Left lung (tissue), 10 donors: ENCODE measurements around the gene KIAA1755. TPM values are rescaled to one million over a fixed set of nuclear protein-coding genes. Genes with fewer than 3 reads are reported as not detected.
A peak's percentile ranks its signal among the peaks of the same experiment; 100 is the strongest.

Source experiments
- ATAC-seq: fragments of 200-7000 bp; cut with Tn5 transposase; one replicate; pipeline ENCODE4 v1.9.1; 2020; ENCODE audit warnings: moderate library complexity
- DNase-seq, 4 donors: peaks; one replicate each; pipeline ENCODE4 v3.0.0-alpha.2; 2013 to 2020
- H3K27ac ChIP-seq, 2 donors: fragments of 200-600 bp; sonication (generic) in 1 of 2; one replicate each; pipeline versions ENCODE4 v1.5.0 to v1.8.0; 2020 to 2021
- H3K27me3 ChIP-seq, 2 donors: fragments of 200-600 bp; sonication (generic) in 1 of 2; one replicate each; pipeline versions ENCODE4 v1.5.0 to v1.8.0; 2020 to 2021
- H3K36me3 ChIP-seq, 2 donors: fragments of 200-600 bp; sonication (generic) in 1 of 2; one replicate each; pipeline versions ENCODE4 v1.5.0 to v1.8.0; 2020 to 2021
- H3K4me1 ChIP-seq, 2 donors: fragments of 200-600 bp; one replicate each; pipeline ENCODE4 v1.8.0; 2021
- H3K4me3 ChIP-seq, 2 donors: fragments of 200-600 bp; sonication (generic) in 1 of 2; one replicate each; pipeline versions ENCODE4 v1.5.0 to v1.8.0; 2020 to 2021; ENCODE audit warnings: mild to moderate bottlenecking in 1 of 2
- H3K9me3 ChIP-seq, 2 donors: fragments of 200-600 bp; sonication (generic) in 1 of 2; one replicate each; pipeline versions ENCODE4 v1.5.0 to v1.8.0; 2020 to 2021
- CTCF ChIP-seq, 2 donors: fragments of 200-600 bp; sonication (generic) in 1 of 2; IDR thresholded peaks; one replicate each; pipeline versions ENCODE4 v1.5.0 to v1.8.0; 2021; ENCODE audit warnings: antibody characterized with exemption in 2 of 2
- intact Hi-C, 2 donors: fragments of 100-400 bp; cut with DNase I; formaldehyde crosslinking; loops; one replicate each; pipeline versions ENCODE4 v1.11.2 to v1.14.2; 2022
- polyA plus RNA-seq, 6 donors: library from polyadenylated mRNA; unstranded; fragments of 120-200 nt; gene quantifications; one replicate each; pipeline ENCODE4 v1.2.1, GENCODE V29; 2013; ENCODE audit not compliant: insufficient read length in 6 of 6
- total RNA-seq, 2 donors: library from RNA; stranded (reverse); fragmentation: NEBNext Ultra II Directional; extraction: Animal tissue kit (Norgen Biotek cat#: 25700); gene quantifications; one replicate each; pipeline ENCODE4 v1.2.1, GENCODE V29; 2021
- donor health status: DM: no; HTN: yes; CAD: no.
- donor health status: DM: no; HTN: no; CAD: no.

Gene KIAA1755
- total and polyA plus RNA-seq, 8 donors = 2.6 to 6.4 (median 3.1) TPM

GRCh38 chr20:38222923-38223742, 37.4 kb downstream of the KIAA1755 start:
- H3K36me3 ChIP-seq = no peaks in the 10 kb centered on the region
- TF ChIP-seq CTCF (IDR thresholded peaks at IDR 0.05) = peak in 1 of 2 donors; percentile 42
- H3K9me3 ChIP-seq = no peaks in the 10 kb centered on the region
- H3K27ac ChIP-seq = no peak overlapping the region
- H3K27me3 ChIP-seq = no peaks in the 10 kb centered on the region
- intact Hi-C loops = loop anchor here in 1 of 2 donors (5.0 to 10.0 kb wide), 2 partner anchors 166 to 658 kb away; no protein-coding TSS in a partner anchor
- H3K4me3 ChIP-seq = no peak overlapping the region
- ATAC-seq = no peak
- H3K4me1 ChIP-seq = peaks cover 2 to 7% of the 10 kb centered on the region in 2 donors
- no peak for DNase-seq

- DNase-seq (peak in 2 of 4 donors; percentile 35 to 58), ATAC-seq (peak; percentile 79)
- peak; percentile 77 to 87 for TF ChIP-seq CTCF (IDR thresholded peaks at IDR 0.05)
- Histone ChIP-seq H3K4me3 (no peak overlapping the region), H3K9me3 (no peaks in the 10 kb centered on the region), H3K4me1 (peaks cover 2 to 7% of the 10 kb centered on the region in 2 donors), H3K27me3 (no peaks in the 10 kb centered on the region), H3K36me3 (no peaks in the 10 kb centered on the region), H3K27ac (no peak overlapping the region)
- intact Hi-C loops = loop anchor here in 1 of 2 donors (5.0 to 10.0 kb wide), 2 partner anchors 165 to 658 kb away; no protein-coding TSS in a partner anchor
These were observed 38.2 kb downstream of the KIAA1755 start for GRCh38 chr20:38222231-38222922.

- Histone ChIP-seq H3K36me3 (no peaks in the 10 kb centered on the region), H3K4me1 (peaks cover 2 to 7% of the 10 kb centered on the region in 2 donors), H3K27ac (no peak overlapping the region), H3K4me3 (no peak overlapping the region), H3K27me3 (no peaks in the 10 kb centered on the region), H3K9me3 (no peaks in the 10 kb centered on the region)
- DNase-seq (peak; percentile 69 to 91 (median 75)), ATAC-seq (peak; percentile 86)
- TF ChIP-seq CTCF (IDR thresholded peaks at IDR 0.05) = peak; percentile 88 to 92
- intact Hi-C loops = loop anchor here in 1 of 2 donors (5.0 to 10.0 kb wide), 2 partner anchors 164 to 656 kb away; no protein-coding TSS in a partner anchor
These were observed 39.4 kb downstream of the KIAA1755 start for GRCh38 chr20:38221119-38221589.

DNA sequence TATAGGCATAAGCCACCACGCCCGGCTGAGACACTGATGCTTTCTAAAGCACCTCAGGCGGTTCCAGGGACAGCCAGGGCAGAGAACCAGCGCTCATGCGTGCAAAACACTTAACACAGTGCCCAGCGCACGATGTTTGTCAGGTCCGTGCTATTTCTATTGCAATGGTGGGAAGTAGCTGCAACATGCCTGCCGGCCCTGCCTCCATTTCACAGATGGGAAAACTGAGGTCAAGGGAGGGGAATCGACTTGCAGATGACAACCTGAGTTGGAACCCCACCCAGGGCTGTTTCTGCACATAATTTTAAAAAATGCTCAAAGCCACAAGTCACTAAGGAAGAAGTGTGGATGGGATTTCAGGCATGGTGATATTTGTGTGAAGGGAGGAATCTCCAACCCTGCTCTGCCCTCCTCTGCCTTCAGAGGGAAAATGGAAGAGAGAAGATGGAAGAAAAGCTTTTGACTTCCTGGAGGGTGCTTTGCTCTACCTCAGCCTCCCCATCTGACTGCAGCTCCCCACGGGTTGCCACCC, 39.9 kb downstream of the KIAA1755 start:
- no peak overlapping the region for H3K4me3 ChIP-seq
- intact Hi-C loops = loop anchor here in 1 of 2 donors (5.0 to 10.0 kb wide), 2 partner anchors 163 to 656 kb away; no protein-coding TSS in a partner anchor
- no peak for DNase-seq
- H3K27ac ChIP-seq = no peak overlapping the region
- ATAC-seq = no peak
- no peaks in the 10 kb centered on the region for H3K27me3 ChIP-seq
- no peaks in the 10 kb centered on the region for H3K36me3 ChIP-seq
- H3K9me3 ChIP-seq = no peaks in the 10 kb centered on the region
- no peak for TF ChIP-seq CTCF (IDR thresholded peaks at IDR 0.05)
- peaks cover 2 to 7% of the 10 kb centered on the region in 2 donors for H3K4me1 ChIP-seq
